Measurements from ENCODE around the gene RFC1. TPM values are rescaled to one million over a fixed set of nuclear protein-coding genes. Genes with fewer than 3 reads are reported as not detected.

Gene RFC1
- total RNA-seq, 2 experiments from 2014 or later, result 97.0 to 104 TPM

DNA sequence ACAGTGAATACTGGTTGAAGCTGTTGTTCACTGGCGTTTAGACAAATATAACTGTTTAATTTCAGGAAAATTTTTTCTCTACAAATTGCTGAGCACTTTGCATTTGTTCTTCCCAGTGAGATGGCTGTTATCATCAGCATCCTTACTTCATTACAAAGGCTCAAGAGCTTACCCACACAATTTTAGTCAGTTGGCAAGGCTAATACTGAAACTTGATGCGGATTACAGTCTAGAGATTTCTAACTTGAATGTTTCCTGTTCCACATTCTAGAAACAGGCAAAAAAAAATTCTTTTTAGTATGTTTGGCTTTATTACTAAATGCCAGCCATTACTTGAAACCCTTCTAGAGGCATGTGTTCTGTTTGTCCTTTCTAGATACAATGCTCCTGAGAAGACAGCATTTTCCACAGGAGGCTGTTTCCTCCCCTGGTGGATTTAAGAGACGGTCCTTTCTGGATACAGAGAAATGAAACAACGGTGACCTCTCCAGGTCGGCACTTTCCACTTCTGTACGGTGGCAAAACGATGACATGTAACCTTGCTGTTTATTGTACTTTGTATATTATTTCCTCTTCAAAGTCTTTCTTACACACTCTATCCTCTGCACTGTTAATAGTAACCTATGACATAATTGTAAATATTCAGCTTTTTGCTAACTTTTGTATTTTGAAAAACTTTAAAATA lies 80.9 kb downstream of the RFC1 start:
- H3K27ac ChIP-seq (ENCODE audit: low read depth in 1 of 2, low read length in 2 of 2), result no peak overlapping the region
- Mint-ChIP-seq H3K36me3 (ENCODE audit: low read depth) (peaks cover 68% of the 10 kb centered on the region), H3K27ac (no peak overlapping the region), H3K9me3 (no peaks in the 10 kb centered on the region), H3K27me3 (no peaks in the 10 kb centered on the region), H3K4me3 (no peak overlapping the region), H3K4me1 (ENCODE audit: low read depth) (no peaks in the 10 kb centered on the region)
- DNase-seq (no peak), ATAC-seq (ENCODE audit: poor library complexity) (no peak)
- ChIA-PET POLR2A (no interaction called here), CTCF (interaction anchor here (0.6 kb wide), 1 partner anchor 66 kb away, joined by 3 read pairs; no protein-coding TSS in a partner anchor)
- H3K4me1 ChIP-seq (ENCODE audit: insufficient read depth, low read length), result no peaks in the 10 kb centered on the region
- intact Hi-C loops (cut with DNase I, micrococcal nuclease), result loop anchor here in 1 of 2 experiments (10.0 kb wide), 1 partner anchor 380 kb away; no protein-coding TSS in a partner anchor
- no peaks in the 10 kb centered on the region for H3K9me3 ChIP-seq (ENCODE audit: control insufficient read depth in 1 of 2, insufficient read depth in 1 of 2, low read length in 2 of 2)
- H3K4me3 ChIP-seq (ENCODE audit: low read length), result no peak overlapping the region
- no peaks in the 10 kb centered on the region for H3K27me3 ChIP-seq (ENCODE audit: control insufficient read depth in 1 of 2, insufficient read depth in 2 of 2, low read length in 2 of 2)
- TF ChIP-seq CTCF (IDR thresholded peaks at IDR 0.05), result no peak
- peaks cover 44% of the 10 kb centered on the region for H3K36me3 ChIP-seq (ENCODE audit: insufficient read depth, low read length)

- no peaks in the 10 kb centered on the region for H3K27me3 Mint-ChIP-seq
- H3K4me3 Mint-ChIP-seq, result no peak overlapping the region
- Histone ChIP-seq H3K27me3 (ENCODE audit: control insufficient read depth in 1 of 2, insufficient read depth in 2 of 2, low read length in 2 of 2) (no peaks in the 10 kb centered on the region), H3K27ac (ENCODE audit: low read depth in 1 of 2, low read length in 2 of 2) (no peak overlapping the region), H3K4me1 (ENCODE audit: insufficient read depth, low read length) (no peaks in the 10 kb centered on the region), H3K36me3 (ENCODE audit: insufficient read depth, low read length) (no peaks in the 10 kb centered on the region), H3K4me3 (ENCODE audit: low read length) (no peak overlapping the region), H3K9me3 (ENCODE audit: control insufficient read depth in 1 of 2, insufficient read depth in 1 of 2, low read length in 2 of 2) (no peaks in the 10 kb centered on the region)
- CTCF ChIA-PET, result no interaction called here
- no peak overlapping the region for H3K27ac Mint-ChIP-seq
- ATAC-seq (ENCODE audit: poor library complexity) (no peak), DNase-seq (no peak)
- H3K9me3 Mint-ChIP-seq, result no peaks in the 10 kb centered on the region
- H3K4me1 Mint-ChIP-seq (ENCODE audit: low read depth), result no peaks in the 10 kb centered on the region
- POLR2A ChIA-PET, result no interaction called here
- no peak for TF ChIP-seq CTCF (IDR thresholded peaks at IDR 0.05)
- peaks cover 50% of the 10 kb centered on the region for H3K36me3 Mint-ChIP-seq (ENCODE audit: low read depth)
- intact Hi-C loops (cut with DNase I, micrococcal nuclease), result loop anchor here in 1 of 2 experiments (10.0 kb wide), 1 partner anchor 376 kb away; no protein-coding TSS in a partner anchor
These were observed 85.4 kb downstream of the RFC1 start for GRCh38 chr4:39280770-39281169.

DNA sequence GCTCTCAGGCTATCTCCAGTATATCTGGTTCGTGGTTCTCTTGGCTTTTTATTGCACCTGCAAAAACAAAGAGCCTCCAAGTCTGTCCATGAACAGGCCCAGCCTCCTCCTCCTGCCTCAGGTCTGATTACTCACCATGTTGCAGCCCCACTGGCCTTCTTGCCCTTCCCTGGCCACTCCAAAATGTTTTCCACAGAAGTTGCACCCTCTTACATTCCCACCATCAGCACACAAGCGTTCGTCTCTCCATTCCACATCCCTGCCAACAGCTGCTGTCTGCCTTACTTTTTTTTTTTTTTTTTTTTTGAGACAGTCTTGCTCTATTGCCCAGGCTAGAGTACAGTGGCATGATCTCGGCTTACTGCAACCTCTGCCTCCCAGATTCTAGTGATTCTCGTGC lies 86.7 kb downstream of the RFC1 start:
- H3K9me3 Mint-ChIP-seq, result no peaks in the 10 kb centered on the region
- no peak overlapping the region for H3K4me3 Mint-ChIP-seq
- H3K9me3 ChIP-seq (ENCODE audit: control insufficient read depth in 1 of 2, insufficient read depth in 1 of 2, low read length in 2 of 2), result no peaks in the 10 kb centered on the region
- no peaks in the 10 kb centered on the region for H3K4me1 Mint-ChIP-seq (ENCODE audit: low read depth)
- peaks cover 52% of the 10 kb centered on the region for H3K36me3 Mint-ChIP-seq (ENCODE audit: low read depth)
- H3K27me3 Mint-ChIP-seq, result no peaks in the 10 kb centered on the region
- no peak overlapping the region for H3K27ac Mint-ChIP-seq
- no peaks in the 10 kb centered on the region for H3K36me3 ChIP-seq (ENCODE audit: insufficient read depth, low read length)
- ChIA-PET CTCF (interaction anchor here (0.7 kb wide), 1 partner anchor 86 kb away, joined by 3 read pairs; no protein-coding TSS in a partner anchor), POLR2A (no interaction called here)
- no peak overlapping the region for H3K4me3 ChIP-seq (ENCODE audit: low read length)
- ATAC-seq (ENCODE audit: poor library complexity) (no peak), DNase-seq (no peak)
- H3K27ac ChIP-seq (ENCODE audit: low read depth in 1 of 2, low read length in 2 of 2), result no peak overlapping the region
- H3K27me3 ChIP-seq (ENCODE audit: control insufficient read depth in 1 of 2, insufficient read depth in 2 of 2, low read length in 2 of 2), result no peaks in the 10 kb centered on the region
- intact Hi-C loops (cut with DNase I, micrococcal nuclease), result no loop called here
- H3K4me1 ChIP-seq (ENCODE audit: insufficient read depth, low read length), result no peaks in the 10 kb centered on the region
- no peak for TF ChIP-seq CTCF (IDR thresholded peaks at IDR 0.05)

Data from CD4-positive, alpha-beta T cell (primary cell).